ENCODE results near the gene EIF6.
A peak's percentile ranks its signal among the peaks of the same experiment; 100 is the strongest.

Gene EIF6

DNA sequence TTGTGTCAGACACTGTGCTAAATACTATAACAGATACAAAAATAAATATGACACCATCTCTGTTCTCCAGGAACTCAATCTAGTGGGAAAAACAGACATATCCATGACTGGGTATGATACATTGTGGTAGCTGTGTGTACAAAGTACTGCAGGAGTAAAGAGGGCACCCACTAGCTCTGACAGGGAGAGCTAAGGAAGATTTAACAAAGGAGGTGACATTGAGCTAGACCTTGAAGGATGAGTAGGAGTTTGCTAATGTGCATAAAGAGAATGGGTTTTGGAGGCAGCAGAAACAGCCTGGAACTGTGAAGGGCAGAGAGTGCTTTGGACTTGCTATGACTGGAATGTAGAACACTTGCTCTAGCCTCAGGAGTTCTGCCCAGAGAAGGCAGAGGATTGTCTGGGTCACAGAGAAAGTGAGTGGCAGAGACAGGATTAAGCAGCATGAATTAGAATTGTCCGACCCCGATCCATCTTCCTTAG, 43.7 kb downstream of the EIF6 start:
- H3K4me1 Mint-ChIP-seq (ENCODE audit: low read depth in 2 of 2): peaks cover 3 to 5% of the 10 kb centered on the region in 2 donors
- peaks cover 5% of the 10 kb centered on the region for H3K36me3 Mint-ChIP-seq (ENCODE audit: insufficient read depth)
- H3K4me3 Mint-ChIP-seq: no peak overlapping the region
- no peak for DNase-seq
- H3K27me3 Mint-ChIP-seq: no peaks in the 10 kb centered on the region
- no peak for ATAC-seq (replicated peaks)
- H3K27ac Mint-ChIP-seq: no peak overlapping the region
- H3K9me3 Mint-ChIP-seq: no peaks in the 10 kb centered on the region

DNA sequence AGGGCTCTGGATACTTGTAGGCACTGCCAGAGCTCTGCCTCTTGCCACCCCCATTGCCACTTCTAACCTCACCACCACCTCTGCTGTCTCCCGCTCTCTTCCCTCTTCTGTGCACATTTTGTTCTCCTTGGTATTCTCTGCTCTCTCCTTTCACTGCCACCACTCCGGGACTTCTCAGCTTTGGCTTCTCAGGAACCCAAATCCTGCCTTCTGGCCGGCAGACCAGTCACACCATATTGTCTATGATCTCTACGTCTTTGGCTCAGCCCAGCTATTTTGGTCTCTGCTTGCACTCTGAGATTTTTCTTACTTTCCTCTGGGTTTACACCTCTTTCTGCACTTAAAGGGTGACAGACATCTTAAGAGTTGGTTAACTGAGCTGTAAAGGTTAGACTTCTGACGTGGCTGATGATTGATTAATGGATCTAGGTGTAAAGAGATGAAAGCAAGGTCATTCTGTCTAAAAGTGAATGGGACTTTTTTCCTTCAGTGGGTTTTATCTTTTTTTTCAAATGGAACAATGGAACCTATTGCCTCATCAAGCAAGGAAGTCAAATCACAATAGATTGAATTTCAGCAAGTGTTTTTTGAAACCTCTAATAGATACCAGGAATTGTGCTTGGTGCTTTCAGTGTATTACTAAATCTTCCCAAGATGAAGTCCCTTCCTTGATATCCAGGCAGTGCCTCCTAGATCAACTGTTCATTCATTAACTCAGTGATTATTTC, 44.3 kb downstream of the EIF6 start:
- Mint-ChIP-seq H3K4me1 (ENCODE audit: low read depth in 2 of 2) (peaks cover 3 to 5% of the 10 kb centered on the region in 2 donors), H3K27ac (peak overlapping the region in 1 of 2 donors; percentile 66), H3K4me3 (no peak overlapping the region), H3K9me3 (no peaks in the 10 kb centered on the region), H3K27me3 (no peaks in the 10 kb centered on the region), H3K36me3 (ENCODE audit: insufficient read depth) (peaks cover 5% of the 10 kb centered on the region)
- ATAC-seq (replicated peaks) (no peak), DNase-seq (no peak)

DNA sequence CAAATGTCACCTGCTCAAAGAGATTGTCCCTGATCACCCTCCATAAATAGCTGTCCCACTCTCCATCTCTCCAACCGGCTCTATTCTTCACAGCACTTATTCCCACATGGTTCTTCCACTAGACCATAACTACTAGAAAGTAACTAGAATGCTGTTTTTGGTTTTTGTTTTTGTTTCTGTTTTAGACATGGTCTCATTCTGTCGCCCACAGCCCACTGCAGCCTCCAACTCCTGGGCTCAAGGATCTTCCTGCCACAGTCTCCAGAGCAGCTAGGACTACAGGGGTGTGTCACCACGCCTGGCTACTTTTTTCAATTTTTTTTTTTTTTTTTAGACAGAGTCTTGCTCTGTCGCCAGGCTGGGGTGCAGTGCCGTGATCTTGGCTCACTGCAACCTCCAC, 45.8 kb downstream of the EIF6 start:
- no peak overlapping the region for H3K4me3 Mint-ChIP-seq
- H3K36me3 Mint-ChIP-seq (ENCODE audit: insufficient read depth): peaks cover 7% of the 10 kb centered on the region
- DNase-seq (no peak), ATAC-seq (replicated peaks) (no peak)
- peaks cover 3 to 5% of the 10 kb centered on the region in 2 donors for H3K4me1 Mint-ChIP-seq (ENCODE audit: low read depth in 2 of 2)
- no peaks in the 10 kb centered on the region for H3K9me3 Mint-ChIP-seq
- no peaks in the 10 kb centered on the region for H3K27me3 Mint-ChIP-seq
- H3K27ac Mint-ChIP-seq: no peak overlapping the region

DNA sequence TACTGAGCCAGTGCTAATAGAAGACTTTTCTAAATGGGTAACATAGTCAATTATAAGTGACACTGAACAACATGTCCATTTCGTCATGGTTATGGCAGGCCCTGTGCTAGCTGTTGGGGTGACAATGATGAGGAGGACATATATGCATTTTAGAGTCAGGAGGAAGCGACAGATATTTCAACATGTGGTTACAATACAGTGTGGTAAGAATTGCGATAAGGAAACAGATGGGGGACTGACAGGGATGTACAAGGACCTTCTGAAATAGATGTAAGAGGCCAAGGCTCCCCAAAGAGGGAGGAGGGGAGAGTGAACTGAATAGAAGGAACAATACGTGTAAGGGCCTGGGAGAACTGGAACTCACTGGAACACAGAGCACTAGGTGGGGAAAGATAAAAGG, 46.4 kb downstream of the EIF6 start:
- Mint-ChIP-seq H3K4me1 (ENCODE audit: low read depth in 2 of 2) (peaks cover 3 to 5% of the 10 kb centered on the region in 2 donors), H3K4me3 (no peak overlapping the region), H3K27me3 (no peaks in the 10 kb centered on the region), H3K9me3 (no peaks in the 10 kb centered on the region), H3K36me3 (ENCODE audit: insufficient read depth) (peaks cover 10% of the 10 kb centered on the region), H3K27ac (no peak overlapping the region)
- no peak for ATAC-seq (replicated peaks)
- DNase-seq: no peak

DNA sequence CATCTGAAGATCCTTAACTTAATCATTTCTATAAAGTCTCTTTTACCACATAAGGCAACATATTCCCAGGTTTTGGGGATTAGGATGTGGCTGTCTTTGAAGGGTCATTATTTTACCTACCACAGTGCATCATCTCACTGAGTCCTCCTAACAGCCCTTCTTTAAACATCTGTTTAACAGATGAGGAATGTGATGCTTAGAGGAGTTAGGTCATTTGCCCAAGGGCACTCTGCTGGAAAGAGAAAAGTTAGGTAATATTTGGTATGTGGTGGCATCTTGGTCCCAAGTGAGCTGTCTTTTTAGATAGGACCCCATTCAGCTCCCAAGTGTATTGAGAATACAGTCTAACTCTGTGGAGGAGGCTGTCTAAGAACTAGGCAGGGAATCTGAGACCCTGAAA, 47.1 kb downstream of the EIF6 start:
- H3K27ac Mint-ChIP-seq: no peak overlapping the region
- no peaks in the 10 kb centered on the region for H3K27me3 Mint-ChIP-seq

DNA sequence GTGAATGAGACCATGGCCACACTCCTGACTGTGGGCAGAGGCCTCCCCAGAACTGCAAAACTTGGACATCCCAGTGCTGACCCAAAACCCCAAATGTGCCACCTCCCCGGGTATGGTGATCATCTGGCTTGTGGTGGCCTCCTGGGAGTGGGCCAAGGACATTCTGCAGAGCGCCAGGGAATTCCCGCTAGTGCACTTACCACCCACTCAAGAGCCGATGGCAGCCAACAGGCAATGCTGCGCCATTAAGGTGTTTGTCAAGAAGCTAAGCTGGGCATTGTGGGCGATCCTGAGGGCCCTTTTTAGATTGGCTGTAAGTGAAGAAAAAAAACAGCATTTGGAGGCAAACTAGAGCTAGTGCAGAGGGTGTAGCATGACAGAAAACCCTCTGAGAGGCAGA, 48.7 kb downstream of the EIF6 start:
- Mint-ChIP-seq H3K4me1 (ENCODE audit: low read depth in 2 of 2) (peaks cover 7 to 9% of the 10 kb centered on the region in 2 donors), H3K4me3 (no peak overlapping the region), H3K9me3 (no peaks in the 10 kb centered on the region), H3K27me3 (no peaks in the 10 kb centered on the region), H3K36me3 (ENCODE audit: insufficient read depth) (peaks cover 10% of the 10 kb centered on the region), H3K27ac (peak overlapping the region in 1 of 2 donors; percentile 11)
- DNase-seq (no peak), ATAC-seq (replicated peaks) (no peak)

More for the DNA sequence above, 47.1 kb downstream of the EIF6 start:
- no peak for DNase-seq
- ATAC-seq (replicated peaks): no peak
- Mint-ChIP-seq H3K4me1 (ENCODE audit: low read depth in 2 of 2) (peaks cover 4 to 7% of the 10 kb centered on the region in 2 donors), H3K36me3 (ENCODE audit: insufficient read depth) (peaks cover 10% of the 10 kb centered on the region), H3K4me3 (no peak overlapping the region), H3K9me3 (no peaks in the 10 kb centered on the region)

DNA sequence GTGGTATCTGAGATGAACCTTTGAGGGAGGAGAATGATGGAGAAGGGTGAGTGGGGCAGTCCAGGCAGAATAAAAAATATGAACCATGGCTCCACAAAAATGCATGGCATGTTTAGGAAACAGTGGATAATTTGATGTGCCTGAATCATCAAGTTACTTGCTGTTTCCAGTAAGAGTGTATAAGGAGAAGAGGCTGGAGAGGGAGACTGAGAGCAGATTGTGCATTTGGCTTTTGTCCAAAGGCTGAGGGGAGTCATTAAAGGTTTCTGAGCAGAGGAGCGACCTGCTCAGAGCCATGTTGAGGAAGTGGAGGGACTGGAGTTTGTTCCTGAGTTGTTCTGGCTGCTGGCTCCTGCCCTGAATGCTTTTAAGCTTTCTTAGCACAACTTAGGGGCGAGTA, 52.0 kb downstream of the EIF6 start:
- Mint-ChIP-seq H3K27ac (no peak overlapping the region), H3K36me3 (ENCODE audit: insufficient read depth) (peaks cover 5% of the 10 kb centered on the region), H3K4me3 (no peak overlapping the region), H3K4me1 (ENCODE audit: low read depth in 2 of 2) (peaks cover 4% of the 10 kb centered on the region in 2 donors), H3K9me3 (no peaks in the 10 kb centered on the region), H3K27me3 (peaks cover 5 to 10% of the 10 kb centered on the region in 2 donors)
- DNase-seq: no peak
- no peak for ATAC-seq (replicated peaks)
